GM12878 (cell line): ENCODE data around the gene CPNE5. TPM values are rescaled to one million over a fixed set of nuclear protein-coding genes. Genes with fewer than 3 reads are reported as not detected.

Source experiments
- ATAC-seq: fragments of 200-7000 bp; cut with Tn5 transposase; 3 replicates; pipeline ENCODE4 v1.9.1; 2020; ENCODE audit warnings: mild to moderate bottlenecking, moderate library complexity
- BruUV-seq: library from RNA; stranded (reverse); fragments of 400-500 nt; replicated peaks from 2 replicates; lab custom pipeline; 2021; lab: Mats Ljungman, UMichigan
- CTCF ChIA-PET: fragments of 300-600 bp; sonication (Branson Sonifier 250); formaldehyde crosslinking; extraction: SDS; loops from one replicate; lab custom pipeline; 2021; ENCODE audit warnings: inconsistent platforms; lab: Yijun Ruan, JAX
- POLR2A ChIA-PET: fragments of 350-600 bp; formaldehyde crosslinking; extraction: SDS; loops from one replicate; lab custom pipeline; 2021; ENCODE audit warnings: inconsistent platforms; lab: Charles Lee
- RAD21 ChIA-PET: fragments of 300-600 bp; sonication (Branson Sonifier 250); formaldehyde crosslinking; loops from one replicate; lab custom pipeline; 2023; ENCODE audit warnings: antibody characterized with exemption; ENCODE audit not compliant: unreplicated experiment; lab: Charles Lee
- SMC1A ChIA-PET: fragments of 300-600 bp; sonication (Branson Sonifier 250); formaldehyde crosslinking; loops from one replicate; lab custom pipeline; 2023; ENCODE audit not compliant: unreplicated experiment, uncharacterized antibody; lab: Charles Lee
- DNase-seq: peaks from one replicate; pipeline ENCODE4 v3.0.0-alpha.2; 2011; ENCODE audit warnings: low read depth, low spot score
- FAIRE-seq: peaks from 3 replicates; lab custom pipeline; 2011; peaks lifted over from hg19 to GRCh38; lab: Jason Lieb, UNC
- H2AFZ ChIP-seq: 2 replicates; pipeline ENCODE4 v1.6.0; 2011; ENCODE audit warnings: low read depth, low read length, control low read depth; ENCODE audit not compliant: control insufficient read depth
- H3K27ac ChIP-seq: 2 replicates; pipeline ENCODE4 v1.5.1; 2011; ENCODE audit warnings: control low read depth; ENCODE audit not compliant: control insufficient read depth, insufficient read depth
- H3K27me3 ChIP-seq, 2 experiments: replicated peaks in 1 of 2; 2 replicates each; pipeline versions ENCODE4 v1.6.0 to v1.6.1; 2011; ENCODE audit warnings: low read length in 1 of 2; ENCODE audit not compliant: control insufficient read depth in 2 of 2, insufficient read depth in 2 of 2
- H3K36me3 ChIP-seq, 2 experiments: 2 replicates each; pipeline ENCODE4 v1.5.1; 2011; ENCODE audit warnings: low read length in 1 of 2; ENCODE audit not compliant: control insufficient read depth in 2 of 2, insufficient read depth in 2 of 2
- H3K4me1 ChIP-seq: 2 replicates; pipeline ENCODE4 v1.6.1; 2011; ENCODE audit warnings: mild to moderate bottlenecking, low read length, moderate library complexity, mixed read lengths; ENCODE audit not compliant: control insufficient read depth, insufficient read depth
- H3K4me2 ChIP-seq: 2 replicates; pipeline ENCODE4 v1.6.0; 2011; ENCODE audit warnings: control low read depth; ENCODE audit not compliant: control insufficient read depth, insufficient read depth
- H3K4me3 ChIP-seq: fragments of 200-600 bp; sonication (generic); 2 replicates; pipeline ENCODE4 v1.5.1; 2016
- H3K79me2 ChIP-seq: 2 replicates; pipeline ENCODE4 v1.6.0; 2011; ENCODE audit warnings: low read length; ENCODE audit not compliant: control insufficient read depth, insufficient read depth
- H3K9ac ChIP-seq: 2 replicates; pipeline ENCODE4 v1.8.0; 2011; ENCODE audit warnings: low read length, control low read depth, mixed read lengths; ENCODE audit not compliant: control insufficient read depth, insufficient read depth
- H3K9me3 ChIP-seq: replicated peaks from 3 replicates; pipeline ENCODE4 v1.5.1; 2011; ENCODE audit warnings: mild to moderate bottlenecking, low read length; ENCODE audit not compliant: control insufficient read depth, insufficient read depth
- H4K20me1 ChIP-seq: 2 replicates; pipeline ENCODE4 v1.6.0; 2011; ENCODE audit not compliant: control insufficient read depth, insufficient read depth
- ATF7 ChIP-seq: fragments of 450-650 bp; IDR thresholded peaks from 2 replicates; pipeline ENCODE4 v1.6.1; 2016; ENCODE audit warnings: low read depth, mild to moderate bottlenecking
- BRCA1 ChIP-seq: IDR thresholded peaks from 2 replicates; pipeline ENCODE4 v1.6.1; 2011; ENCODE audit warnings: low read depth, low read length, improper control_type of control experiment
- CBFB ChIP-seq: IDR thresholded peaks from 2 replicates; pipeline ENCODE4 v1.6.1; 2016; ENCODE audit warnings: antibody characterized with exemption, low read depth
- CEBPB ChIP-seq, 2 experiments: fragments of 150-350 bp in 1 of 2; IDR thresholded peaks; 2 replicates each; pipeline ENCODE4 v1.6.1; 2012 to 2014; ENCODE audit warnings: low read depth in 2 of 2, low read length in 2 of 2, borderline replicate concordance in 1 of 2, inconsistent platforms in 1 of 2
- FOXK2 ChIP-seq: fragments of 450-650 bp; IDR thresholded peaks from 2 replicates; pipeline ENCODE4 v1.6.1; 2017; ENCODE audit warnings: mild to moderate bottlenecking, moderate library complexity
- HCFC1 ChIP-seq: fragments of 150-350 bp; IDR thresholded peaks from 2 replicates; pipeline ENCODE4 v1.6.1; 2014; ENCODE audit warnings: low read length
- HDGF ChIP-seq: fragments of 450-650 bp; IDR thresholded peaks from 2 replicates; pipeline ENCODE4 v1.6.1; 2016; ENCODE audit warnings: antibody characterized with exemption
- LARP7 ChIP-seq: fragments of 450-650 bp; IDR thresholded peaks from 2 replicates; pipeline ENCODE4 v1.6.1; 2017; ENCODE audit warnings: mild to moderate bottlenecking
- MEF2A ChIP-seq: IDR thresholded peaks from 2 replicates; pipeline ENCODE4 v1.6.1; 2011; ENCODE audit warnings: low read depth, mild to moderate bottlenecking, low read length, moderate library complexity; ENCODE audit not compliant: insufficient read depth
- NBN ChIP-seq: fragments of 450-650 bp; IDR thresholded peaks from 2 replicates; pipeline ENCODE4 v1.6.1; 2016
- NFYB ChIP-seq: IDR thresholded peaks from 2 replicates; pipeline ENCODE4 v1.6.1; 2011; ENCODE audit warnings: low read depth, mild to moderate bottlenecking, low read length, improper control_type of control experiment, moderate library complexity; ENCODE audit not compliant: insufficient read depth
- RAD51 ChIP-seq: fragments of 450-650 bp; IDR thresholded peaks from 2 replicates; pipeline ENCODE4 v1.6.1; 2016; ENCODE audit warnings: moderate library complexity, mild to moderate bottlenecking, inconsistent platforms
- STAT1 ChIP-seq: fragments of 450-650 bp; conservative IDR thresholded peaks from 2 replicates; pipeline ENCODE4 v1.6.1; 2014; ENCODE audit warnings: antibody characterized with exemption, mild to moderate bottlenecking
- SUPT20H ChIP-seq: IDR thresholded peaks from 2 replicates; pipeline ENCODE4 v1.6.1; 2011; ENCODE audit warnings: low read depth, mild to moderate bottlenecking, low read length, moderate library complexity, borderline replicate concordance; ENCODE audit not compliant: control insufficient read depth
- TCF12 ChIP-seq: IDR thresholded peaks from 2 replicates; pipeline ENCODE4 v1.6.1; 2011; ENCODE audit warnings: low read depth, mild to moderate bottlenecking, low read length
- TCF3 ChIP-seq: IDR thresholded peaks from 2 replicates; pipeline ENCODE4 v1.6.1; 2012; ENCODE audit warnings: low read depth, mild to moderate bottlenecking, low read length, borderline replicate concordance; ENCODE audit not compliant: insufficient read depth
- ZNF274 ChIP-seq: IDR thresholded peaks from one replicate; pipeline ENCODE4 v1.8.0; 2011; ENCODE audit not compliant: insufficient read length, insufficient read depth
- ZSCAN29 ChIP-seq: fragments of 450-650 bp; IDR thresholded peaks from 2 replicates; pipeline ENCODE4 v1.6.1; 2017; ENCODE audit warnings: mild to moderate bottlenecking, moderate library complexity
- WGBS: methylation state at CpG from one replicate; pipeline ENCODE4 v1.1.6; 2016; ENCODE audit warnings: low lambda C conversion rate; ENCODE audit not compliant: insufficient replicate concordance, insufficient coverage; ENCODE audit errors: missing lambda C conversion rate; 5-methylcytosine and 5-hydroxymethylcytosine counted together
- in situ Hi-C: fragments of 300-500 bp; cut with MboI; formaldehyde crosslinking; loops from 9 replicates; pipeline ENCODE4 v1.14.3; 2018; ENCODE audit warnings: mixed read lengths
- intact Hi-C: fragments of 100-400 bp; cut with micrococcal nuclease; formaldehyde crosslinking; loops from one replicate; pipeline ENCODE4 v1.14.2; 2022; ENCODE audit not compliant: unreplicated experiment
- polyA plus RNA-seq, 11 experiments: library from polyadenylated mRNA; depleted of rRNA in 4 of 11; unstranded in 6 of 11; stranded (reverse) in 5 of 11; fragments of >200 nt; fragmentation: Nextera tagmentation in 4 of 11; fragmentation: Illumina TruSeq in 1 of 11; extraction: Ambion mirVana in 4 of 11; extraction: Trizol in 1 of 11; gene quantifications; 1 replicate in 1 of 11; 2 replicates in 10 of 11; pipeline versions ENCODE4 v1.2.1 to v1.2.3, GENCODE V29; 2011 to 2016; ENCODE audit warnings: inconsistent platforms in 2 of 11, missing spikeins in 2 of 11, low read depth in 1 of 11
- total RNA-seq, 4 experiments: library from RNA; depleted of rRNA in 3 of 4; stranded (reverse); fragments of >200 nt in 3 of 4; fragmentation: Illumina TruSeq in 1 of 4; extraction: Trizol in 1 of 4; gene quantifications; 2 replicates each; pipeline versions ENCODE4 v1.2.1 to v1.2.3, GENCODE V29; 2013 to 2021
- TF ChIP-seq, protein P1 (sequence below): fragments of 450-650 bp; IDR thresholded peaks from 2 replicates; pipeline ENCODE4 v1.6.1; 2017; ENCODE audit warnings: antibody characterized with exemption, mild to moderate bottlenecking, moderate library complexity
- TF ChIP-seq, protein P2 (sequence below): fragments of 450-650 bp; IDR thresholded peaks from 2 replicates; pipeline ENCODE4 v1.6.1; 2017; ENCODE audit warnings: low read depth, mild to moderate bottlenecking, moderate library complexity

CPNE5 gene
- total and polyA plus RNA-seq, 10 of the 15 experiments (the other 5 are each of a cell fraction or from before 2014, with no cell fraction given), result 2.4 to 39.1 (median 18.2) TPM

- ChIA-PET CTCF (interaction anchor here (0.7 to 8.2 kb wide), 12 partner anchors 9 to 193 kb away, joined by 3 to 93 read pairs (median 6); partner anchors contain the start of gene C6orf89), SMC1A (interaction anchor here (0.9 to 4.5 kb wide), 15 partner anchors 9 to 296 kb away, joined by 3 to 52 read pairs (median 6); partner anchors contain the start of genes C6orf89 and FGD2), RAD21 (interaction anchor here (0.8 to 3.7 kb wide), 10 partner anchors 11 to 193 kb away, joined by 3 to 26 read pairs (median 4); partner anchors contain the start of genes C6orf89 and MTCH1), POLR2A (interaction anchor here (0.7 to 2.6 kb wide), 6 partner anchors 8 to 297 kb away, joined by 3 to 19 read pairs (median 4); partner anchors contain the start of gene C6orf89)
- ATAC-seq (peak; percentile 93), FAIRE-seq (peak; percentile 75), DNase-seq (peak; percentile 78)
- peak within 1 kb of the TSS; percentile 78 for H3K27ac ChIP-seq
- no peaks in the 10 kb centered on the region for H3K9me3 ChIP-seq
- peak within 1 kb of the TSS; percentile 75 for H2AFZ ChIP-seq
- H3K79me2 ChIP-seq, result peaks cover 26% of the 10 kb centered on the region
- H3K4me2 ChIP-seq, result peak within 1 kb of the TSS; percentile 86
- H3K27me3 ChIP-seq, result no peaks in the 10 kb centered on the region
- under 1% methylated on average over 54 of the region's 54 CpGs for WGBS
- no peaks in the 10 kb centered on the region for H3K36me3 ChIP-seq
- intact Hi-C loops (no loop called here), in situ Hi-C loops (no loop called here)
- H3K4me3 ChIP-seq, result peak within 1 kb of the TSS; percentile 79
- peak within 1 kb of the TSS; percentile 80 for H3K9ac ChIP-seq
- BruUV-seq, result no TSS peak
- H3K4me1 ChIP-seq, result peaks cover 6% of the 10 kb centered on the region; the same call in 1 of the 2 replicates
- H4K20me1 ChIP-seq, result no peaks in the 10 kb centered on the region
- TF ChIP-seq TCF3 (no peak), BRCA1 (no peak), TCF12 (no peak; the same call in 1 of the 2 replicates), ZSCAN29 (no peak), LARP7 (peak; percentile 80), ZNF274 (no peak), CEBPB (IDR thresholded peaks at IDR 0.05; ENCODE audit: borderline replicate concordance in 1 of 2, low read depth in 2 of 2, low read length in 2 of 2) (no peak), STAT1 (peak; percentile 70; the same call in 1 of the 2 replicates), RAD51 (no peak), FOXK2 (no peak), CBFB (peak; percentile 47; the same call in 1 of the 2 replicates), HCFC1 (peak; percentile 74), NBN (peak; percentile 57; the same call in 1 of the 2 replicates), ATF7 (no peak), MEF2A (0 out of 2 replicates have a peak, but pooled peaks have one; percentile 41), HDGF (0 out of 2 replicates have a peak, but pooled peaks have one; percentile 13), NFYB (peak; percentile 88), SUPT20H (no peak)
- TF ChIP-seq, protein P1, sequence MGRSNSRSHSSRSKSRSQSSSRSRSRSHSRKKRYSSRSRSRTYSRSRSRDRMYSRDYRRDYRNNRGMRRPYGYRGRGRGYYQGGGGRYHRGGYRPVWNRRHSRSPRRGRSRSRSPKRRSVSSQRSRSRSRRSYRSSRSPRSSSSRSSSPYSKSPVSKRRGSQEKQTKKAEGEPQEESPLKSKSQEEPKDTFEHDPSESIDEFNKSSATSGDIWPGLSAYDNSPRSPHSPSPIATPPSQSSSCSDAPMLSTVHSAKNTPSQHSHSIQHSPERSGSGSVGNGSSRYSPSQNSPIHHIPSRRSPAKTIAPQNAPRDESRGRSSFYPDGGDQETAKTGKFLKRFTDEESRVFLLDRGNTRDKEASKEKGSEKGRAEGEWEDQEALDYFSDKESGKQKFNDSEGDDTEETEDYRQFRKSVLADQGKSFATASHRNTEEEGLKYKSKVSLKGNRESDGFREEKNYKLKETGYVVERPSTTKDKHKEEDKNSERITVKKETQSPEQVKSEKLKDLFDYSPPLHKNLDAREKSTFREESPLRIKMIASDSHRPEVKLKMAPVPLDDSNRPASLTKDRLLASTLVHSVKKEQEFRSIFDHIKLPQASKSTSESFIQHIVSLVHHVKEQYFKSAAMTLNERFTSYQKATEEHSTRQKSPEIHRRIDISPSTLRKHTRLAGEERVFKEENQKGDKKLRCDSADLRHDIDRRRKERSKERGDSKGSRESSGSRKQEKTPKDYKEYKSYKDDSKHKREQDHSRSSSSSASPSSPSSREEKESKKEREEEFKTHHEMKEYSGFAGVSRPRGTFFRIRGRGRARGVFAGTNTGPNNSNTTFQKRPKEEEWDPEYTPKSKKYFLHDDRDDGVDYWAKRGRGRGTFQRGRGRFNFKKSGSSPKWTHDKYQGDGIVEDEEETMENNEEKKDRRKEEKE, result no peak
- TF ChIP-seq, protein P2, sequence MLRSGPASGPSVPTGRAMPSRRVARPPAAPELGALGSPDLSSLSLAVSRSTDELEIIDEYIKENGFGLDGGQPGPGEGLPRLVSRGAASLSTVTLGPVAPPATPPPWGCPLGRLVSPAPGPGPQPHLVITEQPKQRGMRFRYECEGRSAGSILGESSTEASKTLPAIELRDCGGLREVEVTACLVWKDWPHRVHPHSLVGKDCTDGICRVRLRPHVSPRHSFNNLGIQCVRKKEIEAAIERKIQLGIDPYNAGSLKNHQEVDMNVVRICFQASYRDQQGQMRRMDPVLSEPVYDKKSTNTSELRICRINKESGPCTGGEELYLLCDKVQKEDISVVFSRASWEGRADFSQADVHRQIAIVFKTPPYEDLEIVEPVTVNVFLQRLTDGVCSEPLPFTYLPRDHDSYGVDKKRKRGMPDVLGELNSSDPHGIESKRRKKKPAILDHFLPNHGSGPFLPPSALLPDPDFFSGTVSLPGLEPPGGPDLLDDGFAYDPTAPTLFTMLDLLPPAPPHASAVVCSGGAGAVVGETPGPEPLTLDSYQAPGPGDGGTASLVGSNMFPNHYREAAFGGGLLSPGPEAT, result peak; percentile 89
These were observed 35.4 kb upstream of the CPNE5 start, which contains the start of gene PPIL1 for GRCh38 chr6:36874443-36875249. Gene PPIL1, minus strand, starts transcription at chr6:36874803. Its CDS starts 31 bp downstream, at chr6:36874772.
